ENCODE results near the gene CFDP1. TPM values are rescaled to one million over a fixed set of nuclear protein-coding genes. Genes with fewer than 3 reads are reported as not detected.

CFDP1 gene
- total RNA-seq, result 33.7 and 38.9 TPM in 2 replicates

GRCh38 chr16:75432828-75433731 lies at the start of gene CFDP1:
TSS of gene CFDP1 (minus strand) at chr16:75433503. CDS start at chr16:75433352, 151 bp downstream.
- Mint-ChIP-seq H3K4me3 (peak within 1 kb of the TSS; percentile 83), H3K27ac (peak within 1 kb of the TSS; percentile 94), H3K27me3 (no peaks in the 10 kb centered on the region), H3K9me3 (peaks cover 3% of the 10 kb centered on the region), H3K4me1 (peaks cover 23% of the 10 kb centered on the region), H3K36me3 (ENCODE audit: low read depth) (peaks cover 13% of the 10 kb centered on the region)
- DNase-seq, result peak; percentile 99
- intact Hi-C loops (cut with micrococcal nuclease), result loop anchor here (1.0 to 10.0 kb wide), 9 partner anchors 30 to 1758 kb away; partner anchors contain the start of genes ADAT1, GABARAPL2, MON1B and TMEM170A

- no peak overlapping the region for H3K4me3 Mint-ChIP-seq
- H3K27me3 Mint-ChIP-seq, result peaks cover 6% of the 10 kb centered on the region
- no peak overlapping the region for H3K27ac Mint-ChIP-seq
- H3K9me3 Mint-ChIP-seq, result no peaks in the 10 kb centered on the region
- DNase-seq, result no peak
- H3K4me1 Mint-ChIP-seq, result no peaks in the 10 kb centered on the region
- H3K36me3 Mint-ChIP-seq (ENCODE audit: low read depth), result no peaks in the 10 kb centered on the region
- intact Hi-C loops (cut with micrococcal nuclease), result no loop called here
Observed at GRCh38 chr16:75482434-75483205, 49.3 kb upstream of the CFDP1 start.

DNA sequence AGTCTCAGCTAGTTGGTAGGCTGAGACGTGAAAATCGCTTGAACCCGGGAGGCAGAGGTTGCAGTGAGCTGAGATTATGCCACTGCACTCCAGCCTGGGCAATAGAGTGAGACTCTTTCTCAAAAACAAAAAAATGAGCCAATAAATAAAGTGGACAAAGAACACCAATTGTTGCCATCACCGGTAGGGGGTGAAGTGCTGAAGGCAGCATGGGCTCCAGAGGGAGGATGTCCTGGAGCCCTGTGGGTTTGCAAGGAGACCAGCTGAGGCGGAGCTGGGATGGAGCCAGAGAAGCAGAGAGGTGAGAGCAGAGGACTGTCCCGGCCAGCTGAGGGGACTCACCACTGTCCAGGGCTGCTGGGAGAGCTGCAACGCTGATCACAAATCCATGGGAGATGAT lies 48.2 kb upstream of the CFDP1 start:
- Mint-ChIP-seq H3K27ac (no peak overlapping the region), H3K4me3 (no peak overlapping the region), H3K27me3 (peaks cover 6% of the 10 kb centered on the region), H3K4me1 (no peaks in the 10 kb centered on the region), H3K9me3 (no peaks in the 10 kb centered on the region), H3K36me3 (ENCODE audit: low read depth) (no peaks in the 10 kb centered on the region)
- intact Hi-C loops (cut with micrococcal nuclease), result no loop called here
- no peak for DNase-seq

GRCh38 chr16:75479421-75479990 lies 46.2 kb upstream of the CFDP1 start:
- peaks cover 6% of the 10 kb centered on the region for H3K27me3 Mint-ChIP-seq
- DNase-seq, result no peak
- no peaks in the 10 kb centered on the region for H3K9me3 Mint-ChIP-seq
- H3K4me1 Mint-ChIP-seq, result no peaks in the 10 kb centered on the region
- H3K36me3 Mint-ChIP-seq (ENCODE audit: low read depth), result no peaks in the 10 kb centered on the region
- intact Hi-C loops (cut with micrococcal nuclease), result no loop called here
- no peak overlapping the region for H3K27ac Mint-ChIP-seq
- no peak overlapping the region for H3K4me3 Mint-ChIP-seq

- no peak for DNase-seq
- Mint-ChIP-seq H3K27ac (no peak overlapping the region), H3K27me3 (peaks cover 6% of the 10 kb centered on the region), H3K4me3 (no peak overlapping the region), H3K4me1 (no peaks in the 10 kb centered on the region), H3K9me3 (no peaks in the 10 kb centered on the region), H3K36me3 (ENCODE audit: low read depth) (no peaks in the 10 kb centered on the region)
- intact Hi-C loops (cut with micrococcal nuclease), result no loop called here
Observed at GRCh38 chr16:75478480-75479345, 45.4 kb upstream of the CFDP1 start.

- DNase-seq, result no peak
- Mint-ChIP-seq H3K27ac (no peak overlapping the region), H3K36me3 (ENCODE audit: low read depth) (no peaks in the 10 kb centered on the region), H3K9me3 (no peaks in the 10 kb centered on the region), H3K4me1 (no peaks in the 10 kb centered on the region), H3K27me3 (peaks cover 6% of the 10 kb centered on the region), H3K4me3 (no peak overlapping the region)
- intact Hi-C loops (cut with micrococcal nuclease), result no loop called here
Observed at GRCh38 chr16:75477680-75478473, 44.6 kb upstream of the CFDP1 start.

- no peaks in the 10 kb centered on the region for H3K36me3 Mint-ChIP-seq (ENCODE audit: low read depth)
- intact Hi-C loops (cut with micrococcal nuclease), result no loop called here
- H3K27ac Mint-ChIP-seq, result no peak overlapping the region
- no peaks in the 10 kb centered on the region for H3K9me3 Mint-ChIP-seq
- no peak overlapping the region for H3K4me3 Mint-ChIP-seq
- H3K27me3 Mint-ChIP-seq, result peaks cover 7% of the 10 kb centered on the region
- no peak for DNase-seq
- H3K4me1 Mint-ChIP-seq, result peaks cover under 1% of the 10 kb centered on the region
Observed at GRCh38 chr16:75476817-75477216, 43.5 kb upstream of the CFDP1 start.

DNA sequence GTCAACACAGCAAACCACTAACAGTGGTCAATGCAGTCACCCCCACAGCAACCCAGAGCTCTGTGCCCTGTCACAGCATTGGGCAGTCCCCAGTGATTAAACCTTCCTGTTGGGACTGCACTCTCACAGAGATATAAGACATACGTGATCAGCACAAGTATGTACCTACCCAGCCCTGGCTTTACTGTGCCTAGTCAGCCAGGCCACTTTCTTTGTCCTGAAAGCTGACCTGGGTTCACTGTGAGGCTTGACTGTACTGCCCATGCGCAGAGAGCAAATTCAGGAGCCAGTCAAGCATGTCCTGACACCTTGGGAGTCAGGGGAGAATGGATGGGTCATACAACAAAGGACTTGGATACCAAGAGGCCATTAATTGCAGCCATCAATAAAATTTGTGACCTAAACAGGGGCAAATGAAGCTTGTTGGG lies 42.1 kb upstream of the CFDP1 start:
- no peak for DNase-seq
- intact Hi-C loops (cut with micrococcal nuclease), result no loop called here
- peaks cover 9% of the 10 kb centered on the region for H3K27me3 Mint-ChIP-seq
- H3K4me3 Mint-ChIP-seq, result no peak overlapping the region
- no peak overlapping the region for H3K27ac Mint-ChIP-seq
- H3K9me3 Mint-ChIP-seq, result no peaks in the 10 kb centered on the region
- no peaks in the 10 kb centered on the region for H3K36me3 Mint-ChIP-seq (ENCODE audit: low read depth)
- H3K4me1 Mint-ChIP-seq, result peaks cover 3% of the 10 kb centered on the region

DNA sequence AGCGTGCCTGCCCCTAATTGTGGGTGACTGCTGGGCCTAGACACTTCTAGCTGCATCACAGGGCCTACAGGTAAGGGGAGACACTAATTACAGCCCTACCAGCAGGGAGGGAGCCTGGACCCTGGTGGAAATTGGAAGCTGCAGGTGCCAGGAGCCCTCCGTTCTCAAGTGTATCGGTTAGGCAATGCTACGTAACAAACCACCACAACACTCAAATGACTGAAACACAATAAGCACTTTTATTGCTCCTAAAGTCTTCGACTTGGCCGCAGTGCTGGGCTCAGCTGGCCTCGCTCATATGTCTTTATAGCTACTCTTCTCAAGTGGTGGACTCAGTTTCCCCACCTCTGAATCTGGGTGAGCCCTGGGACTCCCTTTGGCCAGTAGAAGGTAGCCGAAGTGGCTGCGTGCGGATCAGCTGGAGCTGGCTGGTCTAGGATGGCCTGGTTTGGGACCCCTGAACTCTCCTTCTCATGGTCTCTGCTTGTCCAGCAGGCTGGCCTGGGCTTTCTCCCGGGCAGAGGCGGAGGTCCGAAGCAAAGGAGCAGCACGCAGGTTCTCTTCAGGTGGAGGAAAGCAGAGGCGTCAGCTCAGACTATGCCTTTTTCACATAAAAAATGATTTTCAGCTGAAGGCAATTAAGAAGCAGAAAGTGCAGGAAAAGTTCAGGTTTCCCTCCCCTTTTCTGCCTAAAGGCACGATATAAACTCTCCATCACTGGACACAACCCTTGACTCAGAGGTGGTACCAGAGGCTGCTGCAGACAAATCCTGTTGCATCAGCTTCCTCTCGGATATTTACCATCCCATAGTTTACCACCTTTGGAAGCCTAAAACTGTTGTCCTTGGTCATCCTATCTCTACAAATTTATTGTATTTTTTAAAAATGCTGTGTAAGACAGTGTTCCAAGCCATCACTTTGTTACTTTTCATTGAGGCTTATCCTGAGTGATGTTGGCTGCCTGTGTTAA lies 39.9 kb upstream of the CFDP1 start:
- H3K4me1 Mint-ChIP-seq, result peaks cover 3% of the 10 kb centered on the region
- H3K9me3 Mint-ChIP-seq, result no peaks in the 10 kb centered on the region
- H3K36me3 Mint-ChIP-seq (ENCODE audit: low read depth), result no peaks in the 10 kb centered on the region
- no peak overlapping the region for H3K4me3 Mint-ChIP-seq
- intact Hi-C loops (cut with micrococcal nuclease), result loop anchor here (1.0 kb wide), 1 partner anchor 291 kb away; no protein-coding TSS in a partner anchor
- DNase-seq, result no peak
- no peak overlapping the region for H3K27ac Mint-ChIP-seq
- H3K27me3 Mint-ChIP-seq, result peaks cover 8% of the 10 kb centered on the region

GRCh38 chr16:75471723-75472633 lies 38.7 kb upstream of the CFDP1 start:
- no peak overlapping the region for H3K27ac Mint-ChIP-seq
- intact Hi-C loops (cut with micrococcal nuclease), result loop anchor here (1.0 kb wide), 1 partner anchor 292 kb away; no protein-coding TSS in a partner anchor
- H3K4me1 Mint-ChIP-seq, result peaks cover 3% of the 10 kb centered on the region
- no peaks in the 10 kb centered on the region for H3K9me3 Mint-ChIP-seq
- no peaks in the 10 kb centered on the region for H3K36me3 Mint-ChIP-seq (ENCODE audit: low read depth)
- H3K4me3 Mint-ChIP-seq, result no peak overlapping the region
- DNase-seq, result peak; percentile 82
- peaks cover 3% of the 10 kb centered on the region for H3K27me3 Mint-ChIP-seq

DNA sequence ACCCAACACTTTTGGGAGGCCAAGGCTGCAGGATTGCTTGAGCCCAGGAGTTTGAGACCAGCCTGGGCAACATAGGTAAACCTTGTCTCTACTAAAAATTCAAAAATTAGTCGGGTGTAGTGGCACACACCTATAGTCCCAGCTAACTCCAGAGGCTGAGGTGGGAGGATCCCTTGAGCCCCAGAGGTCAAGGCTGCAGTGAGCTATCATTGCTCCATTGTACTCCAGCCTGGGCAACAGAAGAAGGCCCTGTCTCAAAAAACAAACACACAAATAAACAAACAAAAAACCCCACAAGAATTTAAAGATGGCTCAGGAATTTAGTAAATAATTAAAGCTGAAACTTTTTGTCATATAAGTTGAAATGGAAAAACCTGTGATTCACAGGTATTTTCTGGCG lies 33.5 kb upstream of the CFDP1 start:
- Mint-ChIP-seq H3K4me3 (no peak overlapping the region), H3K4me1 (peaks cover 24% of the 10 kb centered on the region), H3K9me3 (no peaks in the 10 kb centered on the region), H3K27me3 (peaks cover 4% of the 10 kb centered on the region), H3K36me3 (ENCODE audit: low read depth) (peaks cover 4% of the 10 kb centered on the region), H3K27ac (no peak overlapping the region)
- no peak for DNase-seq
- intact Hi-C loops (cut with micrococcal nuclease), result no loop called here
